Cardiac muscle cell (in vitro differentiated cells and primary cell): Measurements from ENCODE around the gene PPP1R13L. TPM values are rescaled to one million over a fixed set of nuclear protein-coding genes. Genes with fewer than 3 reads are reported as not detected.

Source experiments
- DNase-seq, 2 donors: peaks; one replicate each; pipeline versions ENCODE4 v3.0.0 to v3.0.0-alpha.2; 2010 to 2017; ENCODE audit warnings: low read depth in 1 of 2, low spot score in 1 of 2
- H3K27ac ChIP-seq: fragments of 200-600 bp; sonication (generic); 2 replicates; pipeline ENCODE4 v1.5.1; 2016
- H3K27me3 ChIP-seq: fragments of 200-600 bp; sonication (generic); 2 replicates; pipeline ENCODE4 v1.6.0; 2016; ENCODE audit warnings: control low read depth
- H3K36me3 ChIP-seq: fragments of 200-600 bp; sonication (generic); 2 replicates; pipeline ENCODE4 v1.5.1; 2016; ENCODE audit warnings: control low read depth
- H3K4me1 ChIP-seq: fragments of 200-600 bp; sonication (generic); 2 replicates; pipeline ENCODE4 v1.8.1; 2017; ENCODE audit warnings: low read depth, mild to moderate bottlenecking, mixed run types
- H3K4me3 ChIP-seq: fragments of 200-600 bp; sonication (generic); 2 replicates; pipeline ENCODE4 v1.5.1; 2016; ENCODE audit warnings: mild to moderate bottlenecking
- H3K9me3 ChIP-seq: fragments of 200-600 bp; sonication (generic); 2 replicates; pipeline ENCODE4 v1.5.1; 2017; ENCODE audit warnings: low read depth, mild to moderate bottlenecking, control low read depth
- CTCF ChIP-seq: IDR thresholded peaks from 2 replicates; pipeline ENCODE4 v1.5.1; 2012; ENCODE audit warnings: low read depth, mild to moderate bottlenecking, low read length
- polyA plus RNA-seq: library from polyadenylated mRNA; unstranded; fragments of >200 nt; fragmentation: Nextera tagmentation; extraction: Ambion mirVana; gene quantifications from 2 replicates; pipeline ENCODE4 v1.2.1, GENCODE V29; 2016
- total RNA-seq: library from RNA; depleted of rRNA; stranded (reverse); fragments of >200 nt; gene quantifications from 2 replicates; pipeline ENCODE4 v1.2.3, GENCODE V29; 2016

Gene PPP1R13L
- total and polyA plus RNA-seq, 2 experiments from 2014 or later: 39.5 to 118 TPM

GRCh38 chr19:45391346-45391745 lies 13.5 kb downstream of the PPP1R13L start:
- Histone ChIP-seq H3K4me1 (no peaks in the 10 kb centered on the region), H3K4me3 (no peak overlapping the region), H3K27me3 (peaks cover under 1% of the 10 kb centered on the region), H3K27ac (no peak overlapping the region), H3K9me3 (no peaks in the 10 kb centered on the region), H3K36me3 (no peaks in the 10 kb centered on the region)
- TF ChIP-seq CTCF: no peak
- peak in 1 of 2 donors; percentile 46 for DNase-seq

- DNase-seq: no peak
- peaks cover 14% of the 10 kb centered on the region for H3K27me3 ChIP-seq
- H3K4me3 ChIP-seq: no peak overlapping the region
- H3K36me3 ChIP-seq: no peaks in the 10 kb centered on the region
- no peak for TF ChIP-seq CTCF
- H3K9me3 ChIP-seq: no peaks in the 10 kb centered on the region
- no peak overlapping the region for H3K27ac ChIP-seq
- H3K4me1 ChIP-seq: no peaks in the 10 kb centered on the region
Observed at GRCh38 chr19:45385392-45386221, 19.3 kb downstream of the PPP1R13L start.

- H3K4me1 ChIP-seq: no peaks in the 10 kb centered on the region
- peaks cover 14% of the 10 kb centered on the region for H3K27me3 ChIP-seq
- H3K4me3 ChIP-seq: no peak overlapping the region
- H3K27ac ChIP-seq: no peak overlapping the region
- no peaks in the 10 kb centered on the region for H3K36me3 ChIP-seq
- H3K9me3 ChIP-seq: no peaks in the 10 kb centered on the region
- TF ChIP-seq CTCF: no peak
- DNase-seq: no peak
Observed at GRCh38 chr19:45382426-45382825, 22.4 kb downstream of the PPP1R13L start.

GRCh38 chr19:45380107-45380506 lies 24.8 kb downstream of the PPP1R13L start:
- H3K4me3 ChIP-seq: no peak overlapping the region
- TF ChIP-seq CTCF: no peak
- peaks cover 3% of the 10 kb centered on the region for H3K27me3 ChIP-seq
- H3K4me1 ChIP-seq: peaks cover 7% of the 10 kb centered on the region
- no peaks in the 10 kb centered on the region for H3K9me3 ChIP-seq
- no peaks in the 10 kb centered on the region for H3K36me3 ChIP-seq
- no peak for DNase-seq
- peak overlapping the region; percentile 39 for H3K27ac ChIP-seq

- no peak for TF ChIP-seq CTCF
- Histone ChIP-seq H3K27ac (peak overlapping the region; percentile 82), H3K27me3 (no peaks in the 10 kb centered on the region), H3K4me3 (no peak overlapping the region), H3K4me1 (peaks cover 7% of the 10 kb centered on the region), H3K36me3 (no peaks in the 10 kb centered on the region), H3K9me3 (no peaks in the 10 kb centered on the region)
- peak; percentile 54 to 99 for DNase-seq
Observed at GRCh38 chr19:45376045-45376724, 28.7 kb downstream of the PPP1R13L start.
